B cell (primary cell): ENCODE measurements around the gene NGLY1. TPM values are rescaled to one million over a fixed set of nuclear protein-coding genes. Genes with fewer than 3 reads are reported as not detected.

Source experiments
- ATAC-seq: fragments of 200-7000 bp; cut with Tn5 transposase; one replicate; pipeline ENCODE4 v1.10.0; 2021; ENCODE audit warnings: low read depth, mild to moderate bottlenecking, moderate number of reproducible peaks, moderate library complexity
- CTCF ChIA-PET: fragments of 350-600 bp; sonication (Branson Sonifier 250); formaldehyde crosslinking; loops from one replicate; lab custom pipeline; 2021; ENCODE audit warnings: antibody characterized with exemption, inconsistent platforms; lab: Charles Lee
- POLR2A ChIA-PET: fragments of 350-600 bp; sonication (Branson Sonifier 250); formaldehyde crosslinking; loops from one replicate; lab custom pipeline; 2021; ENCODE audit warnings: antibody characterized with exemption; lab: Charles Lee
- DNase-seq: peaks from one replicate; pipeline ENCODE4 v3.0.0; 2013
- H2AFZ ChIP-seq: 2 replicates; pipeline ENCODE4 v1.6.1; 2012; ENCODE audit warnings: mild to moderate bottlenecking, low read depth, low read length; ENCODE audit not compliant: insufficient read depth, poor library complexity, severe bottlenecking
- H3K27ac ChIP-seq, 2 donors: 1 replicate in 1 of 2; 2 replicates in 1 of 2; pipeline ENCODE4 v1.5.1; 2012 to 2013; ENCODE audit warnings: low read length in 2 of 2, mild to moderate bottlenecking in 2 of 2, moderate library complexity in 1 of 2
- H3K27me3 ChIP-seq, 4 experiments: fragments of 200-600 bp in 1 of 4; sonication (generic) in 1 of 4; replicated peaks in 1 of 4; 1 replicate in 2 of 4; 2 replicates in 2 of 4; pipeline versions ENCODE4 v1.6.1 to v1.7.0; 2013 to 2016; ENCODE audit warnings: low read length in 3 of 4, mild to moderate bottlenecking in 2 of 4, mixed read lengths in 1 of 4, moderate library complexity in 1 of 4; ENCODE audit not compliant: insufficient read depth in 4 of 4, control insufficient read depth in 3 of 4; ENCODE audit errors: control extremely low read depth in 1 of 4
- H3K36me3 ChIP-seq, 2 experiments: replicated peaks in 1 of 2; 1 replicate in 1 of 2; 2 replicates in 1 of 2; pipeline versions ENCODE4 v1.6.1 to v1.7.1; 2013; ENCODE audit warnings: low read length in 1 of 2; ENCODE audit not compliant: insufficient read depth in 2 of 2, control insufficient read depth in 1 of 2; ENCODE audit errors: control extremely low read depth in 1 of 2, extremely low read depth in 1 of 2
- H3K4me1 ChIP-seq, 2 donors: fragments of 200-600 bp in 1 of 2; sonication (generic) in 1 of 2; 1 replicate in 1 of 2; 2 replicates in 1 of 2; pipeline versions ENCODE4 v1.5.1 to v1.6.1; 2013 to 2017; ENCODE audit warnings: low read length in 2 of 2; ENCODE audit not compliant: control insufficient read depth in 2 of 2, insufficient read depth in 2 of 2
- H3K4me2 ChIP-seq: replicated peaks from 2 replicates; pipeline ENCODE3; 2012; ENCODE audit warnings: mild to moderate bottlenecking, low read depth, low read length; ENCODE audit not compliant: poor library complexity, severe bottlenecking
- H3K4me3 ChIP-seq, 5 experiments: fragments of 200-600 bp in 1 of 5; sonication (generic) in 1 of 5; 1 replicate in 3 of 5; 2 replicates in 2 of 5; pipeline versions ENCODE4 v1.5.1 to v1.7.0; 2011 to 2016; ENCODE audit warnings: low read length in 4 of 5, mild to moderate bottlenecking in 4 of 5, low read depth in 2 of 5, control low read depth in 1 of 5, moderate library complexity in 1 of 5; ENCODE audit not compliant: insufficient read depth in 1 of 5; ENCODE audit errors: control extremely low read depth in 1 of 5, extremely low read depth in 1 of 5
- H3K79me2 ChIP-seq: fragments of 200-600 bp; sonication (generic); one replicate; pipeline ENCODE4 v1.6.0; 2016; ENCODE audit warnings: low read length; ENCODE audit not compliant: control insufficient read depth, insufficient read depth
- H3K9ac ChIP-seq: fragments of 200-600 bp; sonication (generic); 2 replicates; pipeline ENCODE4 v1.6.1; 2017; ENCODE audit warnings: mild to moderate bottlenecking, low read length, moderate library complexity
- H3K9me3 ChIP-seq, 3 donors: one replicate each; pipeline versions ENCODE4 v1.6.1 to v1.7.1; 2013; ENCODE audit warnings: low read length in 2 of 3; ENCODE audit not compliant: control insufficient read depth in 2 of 3, insufficient read depth in 1 of 3; ENCODE audit errors: control extremely low read depth in 1 of 3
- H4K20me1 ChIP-seq: 2 replicates; pipeline ENCODE4 v1.6.0; 2012; ENCODE audit warnings: mild to moderate bottlenecking, low read length; ENCODE audit not compliant: insufficient read depth, control insufficient read depth, poor library complexity, severe bottlenecking
- H3K27ac Mint-ChIP-seq: one replicate; pipeline ENCODE4 v1.8.0; 2021; ENCODE audit warnings: mixed read lengths
- H3K27me3 Mint-ChIP-seq: one replicate; pipeline ENCODE4 v1.8.0; 2021; ENCODE audit warnings: mixed read lengths
- H3K4me1 Mint-ChIP-seq: one replicate; pipeline ENCODE4 v1.8.0; 2021; ENCODE audit warnings: mixed read lengths
- H3K4me3 Mint-ChIP-seq: one replicate; pipeline ENCODE4 v1.8.0; 2021; ENCODE audit warnings: mixed read lengths
- H3K9me3 Mint-ChIP-seq: one replicate; pipeline ENCODE4 v1.8.0; 2022; ENCODE audit warnings: mixed read lengths; ENCODE audit not compliant: insufficient read depth
- EZH2 ChIP-seq: IDR thresholded peaks from 2 replicates; pipeline ENCODE4 v1.6.1; 2012; ENCODE audit warnings: borderline replicate concordance, low read depth, mild to moderate bottlenecking, moderate library complexity, low read length; ENCODE audit not compliant: insufficient read depth, poor library complexity, severe bottlenecking
- WGBS: methylation state at CpG from one replicate; pipeline ENCODE4 v1.1.5; 2013; ENCODE audit warnings: missing lambda C conversion rate; ENCODE audit not compliant: insufficient coverage; 5-methylcytosine and 5-hydroxymethylcytosine counted together
- intact Hi-C: fragments of 100-400 bp; cut with micrococcal nuclease; formaldehyde crosslinking; loops from one replicate; pipeline ENCODE4 v1.10.0; 2022
- polyA plus RNA-seq: library from polyadenylated mRNA; depleted of rRNA; stranded (reverse); fragments of >200 nt; gene quantifications from 2 replicates; pipeline ENCODE4 v1.2.3, GENCODE V29; 2012
- total RNA-seq, 2 donors: library from RNA; stranded (reverse); fragments of 120-200 nt in 1 of 2; gene quantifications; 1 replicate in 1 of 2; 2 replicates in 1 of 2; pipeline versions ENCODE4 v1.2.3 to v1.2.4, GENCODE V29; 2013 to 2022
- TF ChIP-seq, protein P1 (sequence below): fragments of 200-600 bp; IDR thresholded peaks from one replicate; pipeline ENCODE4 v1.8.0; 2022; ENCODE audit warnings: antibody characterized with exemption, mild to moderate bottlenecking

NGLY1 gene
- total and polyA plus RNA-seq, 2 donors (not counting 1 experiment from before 2014, with no cell fraction given) = 24.2 to 145 TPM

- Histone ChIP-seq H2AFZ (peak overlapping the region; percentile 85), H3K4me1 (peaks cover 30 to 33% of the 10 kb centered on the region in 2 donors), H3K36me3 (no peaks in the 10 kb centered on the region), H3K9me3 (no peaks in the 10 kb centered on the region), H3K27me3 (no peaks in the 10 kb centered on the region), H3K4me3 (peak overlapping the region; percentile 27 to 87 (median 70)), H4K20me1 (peaks cover 32% of the 10 kb centered on the region), H3K9ac (peak overlapping the region; percentile 79), H3K79me2 (peaks cover 39% of the 10 kb centered on the region), H3K27ac (peak overlapping the region; percentile 76 to 85), H3K4me2 (peak overlapping the region; percentile 89)
- DNase-seq (peak; percentile 78), ATAC-seq (peak; percentile 29)
- Mint-ChIP-seq H3K9me3 (no peaks in the 10 kb centered on the region), H3K27ac (peak overlapping the region; percentile 87), H3K27me3 (no peaks in the 10 kb centered on the region), H3K4me3 (peak overlapping the region; percentile 89), H3K4me1 (peaks cover 50% of the 10 kb centered on the region)
- ChIA-PET POLR2A (interaction anchor here (0.6 to 1.3 kb wide), 10 partner anchors 8 to 1683 kb away, joined by 3 to 10 read pairs (median 4); no protein-coding TSS in a partner anchor), CTCF (interaction anchor here (1.0 to 1.8 kb wide), 4 partner anchors 13 to 135 kb away, joined by 3 to 10 read pairs (median 4); no protein-coding TSS in a partner anchor)
- TF ChIP-seq, protein P1, sequence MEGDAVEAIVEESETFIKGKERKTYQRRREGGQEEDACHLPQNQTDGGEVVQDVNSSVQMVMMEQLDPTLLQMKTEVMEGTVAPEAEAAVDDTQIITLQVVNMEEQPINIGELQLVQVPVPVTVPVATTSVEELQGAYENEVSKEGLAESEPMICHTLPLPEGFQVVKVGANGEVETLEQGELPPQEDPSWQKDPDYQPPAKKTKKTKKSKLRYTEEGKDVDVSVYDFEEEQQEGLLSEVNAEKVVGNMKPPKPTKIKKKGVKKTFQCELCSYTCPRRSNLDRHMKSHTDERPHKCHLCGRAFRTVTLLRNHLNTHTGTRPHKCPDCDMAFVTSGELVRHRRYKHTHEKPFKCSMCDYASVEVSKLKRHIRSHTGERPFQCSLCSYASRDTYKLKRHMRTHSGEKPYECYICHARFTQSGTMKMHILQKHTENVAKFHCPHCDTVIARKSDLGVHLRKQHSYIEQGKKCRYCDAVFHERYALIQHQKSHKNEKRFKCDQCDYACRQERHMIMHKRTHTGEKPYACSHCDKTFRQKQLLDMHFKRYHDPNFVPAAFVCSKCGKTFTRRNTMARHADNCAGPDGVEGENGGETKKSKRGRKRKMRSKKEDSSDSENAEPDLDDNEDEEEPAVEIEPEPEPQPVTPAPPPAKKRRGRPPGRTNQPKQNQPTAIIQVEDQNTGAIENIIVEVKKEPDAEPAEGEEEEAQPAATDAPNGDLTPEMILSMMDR = no peak
- 0% methylated on average over 19 of the region's 34 CpGs for WGBS
- intact Hi-C loops = loop anchor here (5.0 to 10.0 kb wide), 3 partner anchors 137 to 1829 kb away; partner anchors contain the start of gene SLC4A7
These were observed 644 bp upstream of the NGLY1 start for GRCh38 chr3:25783661-25784512.

- Histone ChIP-seq H3K9ac (peak overlapping the region; percentile 79), H3K4me1 (peaks cover 27 to 32% of the 10 kb centered on the region in 2 donors), H3K4me3 (peak overlapping the region; percentile 81 to 95 (median 84)), H3K36me3 (peaks cover 0 to 9% of the 10 kb centered on the region in 2 experiments), H3K4me2 (peak overlapping the region; percentile 76), H2AFZ (peak overlapping the region; percentile 61), H4K20me1 (peaks cover 36% of the 10 kb centered on the region), H3K79me2 (peaks cover 52% of the 10 kb centered on the region), H3K9me3 (no peaks in the 10 kb centered on the region), H3K27ac (peak overlapping the region; percentile 94 to 97), H3K27me3 (no peaks in the 10 kb centered on the region)
- TF ChIP-seq EZH2 = no peak
- TF ChIP-seq, protein P1 = no peak
- CTCF ChIA-PET = interaction anchor here (1.6 to 1.8 kb wide), 2 partner anchors 75 to 134 kb away, joined by 6 to 10 read pairs; no protein-coding TSS in a partner anchor
- ATAC-seq (no peak), DNase-seq (no peak)
- Mint-ChIP-seq H3K27ac (peak overlapping the region; percentile 98), H3K27me3 (no peaks in the 10 kb centered on the region), H3K4me1 (peaks cover 44% of the 10 kb centered on the region), H3K4me3 (peak overlapping the region; percentile 92), H3K9me3 (no peaks in the 10 kb centered on the region)
- intact Hi-C loops = loop anchor here (5.0 to 10.0 kb wide), 3 partner anchors 135 to 1828 kb away; partner anchors contain the start of gene SLC4A7
- POLR2A ChIA-PET = interaction anchor here (1.2 to 1.3 kb wide), 3 partner anchors 17 to 121 kb away, joined by 3 to 10 read pairs (median 5); no protein-coding TSS in a partner anchor
- under 1% methylated on average over 14 of the region's 14 CpGs for WGBS
These were observed 656 bp downstream of the NGLY1 start for GRCh38 chr3:25782636-25782937.
